Breast epithelium (tissue), 4 donors: ENCODE measurements around the gene SAMD10. TPM values are rescaled to one million over a fixed set of nuclear protein-coding genes. Genes with fewer than 3 reads are reported as not detected.

Experiments
- DNase-seq, 2 donors: peaks; one replicate each; pipeline ENCODE4 v3.0.0-alpha.2; 2019; ENCODE audit warnings: low spot score in 2 of 2
- H3K27ac ChIP-seq, 2 donors: fragments of 200-600 bp; sonication (generic) in 1 of 2; one replicate each; pipeline ENCODE4 v1.5.1; 2016 to 2019; ENCODE audit warnings: mild to moderate bottlenecking in 1 of 2
- H3K27me3 ChIP-seq, 2 donors: fragments of 200-600 bp; sonication (generic) in 1 of 2; one replicate each; pipeline versions ENCODE4 v1.5.1 to v1.6.0; 2017 to 2019; ENCODE audit warnings: control low read depth in 1 of 2, mild to moderate bottlenecking in 1 of 2
- H3K36me3 ChIP-seq: fragments of 200-600 bp; one replicate; pipeline ENCODE4 v1.5.1; 2019
- H3K4me1 ChIP-seq, 2 donors: fragments of 200-600 bp; sonication (generic); one replicate each; pipeline ENCODE4 v1.5.1; 2016 to 2019; ENCODE audit warnings: control low read depth in 1 of 2
- H3K4me3 ChIP-seq, 3 donors: fragments of 200-600 bp; sonication (generic); 1 replicate in 2 of 3; 2 replicates in 1 of 3; pipeline ENCODE4 v1.5.1; 2016 to 2019; ENCODE audit warnings: mild to moderate bottlenecking in 3 of 3, moderate library complexity in 2 of 3
- H3K9me3 ChIP-seq, 2 donors: fragments of 200-600 bp; sonication (generic) in 1 of 2; one replicate each; pipeline ENCODE4 v1.5.1; 2016 to 2019; ENCODE audit warnings: control low read depth in 1 of 2
- POLR2A ChIP-seq: fragments of 450-650 bp; IDR thresholded peaks from one replicate; pipeline ENCODE4 v1.6.1; 2016; ENCODE audit warnings: antibody characterized with exemption, mild to moderate bottlenecking, moderate library complexity
- POLR2AphosphoS5 ChIP-seq, 3 donors: sonication (generic); formaldehyde crosslinking; IDR thresholded peaks; one replicate each; pipeline ENCODE4 v1.6.1; 2017; ENCODE audit warnings: antibody characterized with exemption in 3 of 3
- intact Hi-C: fragments of 100-400 bp; cut with DNase I; formaldehyde crosslinking; loops from one replicate; pipeline ENCODE4 v1.15.1; 2023; ENCODE audit warnings: low total_unique reads
- total RNA-seq, 3 donors: library from RNA; depleted of rRNA; stranded (reverse); fragments of >200 nt; gene quantifications; one replicate each; pipeline ENCODE4 v1.1.0, GENCODE V29; 2016
- TF ChIP-seq, protein P1 (sequence below), 3 donors: fragments of 450-650 bp; IDR thresholded peaks; one replicate each; pipeline ENCODE4 v1.5.1; 2016 to 2017; ENCODE audit warnings: antibody characterized with exemption in 3 of 3, mild to moderate bottlenecking in 3 of 3, moderate library complexity in 3 of 3

The SAMD10 gene
- total RNA-seq, 3 donors from 2014 or later: 0.96 to 3.3 (median 2.8) TPM

DNA sequence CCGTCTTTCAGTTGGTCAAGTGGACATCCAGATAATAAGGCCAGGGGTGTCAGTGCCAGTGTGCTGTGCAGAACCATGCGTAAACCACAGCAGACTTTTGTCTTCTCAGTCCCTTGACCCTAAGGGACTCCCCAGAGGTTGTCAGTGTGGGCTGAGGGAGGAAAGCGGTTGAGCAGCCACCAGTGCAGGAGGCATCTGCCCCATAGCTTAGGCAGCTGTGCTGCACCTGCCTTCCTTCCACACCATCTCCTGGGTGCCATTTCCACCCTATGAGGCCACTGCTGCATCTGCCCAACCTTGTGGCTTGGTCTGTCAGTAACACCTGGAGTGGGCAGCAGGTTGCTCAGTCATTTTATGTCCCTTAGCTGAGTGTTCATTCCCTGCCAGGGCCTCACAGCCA is 27.5 kb upstream of the SAMD10 start:
- no peak overlapping the region for H3K4me3 ChIP-seq
- H3K9me3 ChIP-seq: no peaks in the 10 kb centered on the region
- H3K27ac ChIP-seq: no peak overlapping the region
- intact Hi-C loops: no loop called here
- H3K4me1 ChIP-seq: no peaks in the 10 kb centered on the region
- H3K36me3 ChIP-seq: peaks cover 4% of the 10 kb centered on the region
- TF ChIP-seq POLR2A (no peak), POLR2AphosphoS5 (IDR thresholded peaks at IDR 0.05) (no peak)
- TF ChIP-seq, protein P1, sequence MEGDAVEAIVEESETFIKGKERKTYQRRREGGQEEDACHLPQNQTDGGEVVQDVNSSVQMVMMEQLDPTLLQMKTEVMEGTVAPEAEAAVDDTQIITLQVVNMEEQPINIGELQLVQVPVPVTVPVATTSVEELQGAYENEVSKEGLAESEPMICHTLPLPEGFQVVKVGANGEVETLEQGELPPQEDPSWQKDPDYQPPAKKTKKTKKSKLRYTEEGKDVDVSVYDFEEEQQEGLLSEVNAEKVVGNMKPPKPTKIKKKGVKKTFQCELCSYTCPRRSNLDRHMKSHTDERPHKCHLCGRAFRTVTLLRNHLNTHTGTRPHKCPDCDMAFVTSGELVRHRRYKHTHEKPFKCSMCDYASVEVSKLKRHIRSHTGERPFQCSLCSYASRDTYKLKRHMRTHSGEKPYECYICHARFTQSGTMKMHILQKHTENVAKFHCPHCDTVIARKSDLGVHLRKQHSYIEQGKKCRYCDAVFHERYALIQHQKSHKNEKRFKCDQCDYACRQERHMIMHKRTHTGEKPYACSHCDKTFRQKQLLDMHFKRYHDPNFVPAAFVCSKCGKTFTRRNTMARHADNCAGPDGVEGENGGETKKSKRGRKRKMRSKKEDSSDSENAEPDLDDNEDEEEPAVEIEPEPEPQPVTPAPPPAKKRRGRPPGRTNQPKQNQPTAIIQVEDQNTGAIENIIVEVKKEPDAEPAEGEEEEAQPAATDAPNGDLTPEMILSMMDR (IDR thresholded peaks at IDR 0.05): no peak
- no peaks in the 10 kb centered on the region for H3K27me3 ChIP-seq
- no peak for DNase-seq

DNA sequence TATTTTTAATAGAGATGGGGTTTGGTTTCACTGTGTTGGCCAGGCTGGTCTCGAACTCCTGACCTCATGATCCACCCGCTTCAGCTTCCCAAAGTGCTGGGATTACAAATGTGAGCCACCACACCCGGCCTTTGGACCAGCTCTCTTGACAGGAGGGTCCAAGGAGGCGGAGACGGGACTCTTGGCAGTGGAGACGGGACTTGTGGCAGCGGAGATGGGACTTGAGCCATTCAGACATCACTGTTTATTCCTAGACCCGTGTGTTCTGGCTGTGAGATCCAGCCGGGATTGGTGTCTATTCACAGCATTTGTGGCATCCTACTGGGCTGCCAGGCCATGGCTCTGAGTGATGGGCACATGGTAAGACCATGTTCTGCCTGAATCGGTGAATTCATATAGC is 27.0 kb upstream of the SAMD10 start:
- no peak overlapping the region for H3K27ac ChIP-seq
- no peak overlapping the region for H3K4me3 ChIP-seq
- no peaks in the 10 kb centered on the region for H3K9me3 ChIP-seq
- DNase-seq: no peak
- H3K36me3 ChIP-seq: peaks cover 4% of the 10 kb centered on the region
- H3K4me1 ChIP-seq: no peaks in the 10 kb centered on the region
- intact Hi-C loops: no loop called here
- no peaks in the 10 kb centered on the region for H3K27me3 ChIP-seq
- TF ChIP-seq, protein P1 (IDR thresholded peaks at IDR 0.05): no peak
- TF ChIP-seq POLR2AphosphoS5 (IDR thresholded peaks at IDR 0.05) (no peak), POLR2A (no peak)

DNA sequence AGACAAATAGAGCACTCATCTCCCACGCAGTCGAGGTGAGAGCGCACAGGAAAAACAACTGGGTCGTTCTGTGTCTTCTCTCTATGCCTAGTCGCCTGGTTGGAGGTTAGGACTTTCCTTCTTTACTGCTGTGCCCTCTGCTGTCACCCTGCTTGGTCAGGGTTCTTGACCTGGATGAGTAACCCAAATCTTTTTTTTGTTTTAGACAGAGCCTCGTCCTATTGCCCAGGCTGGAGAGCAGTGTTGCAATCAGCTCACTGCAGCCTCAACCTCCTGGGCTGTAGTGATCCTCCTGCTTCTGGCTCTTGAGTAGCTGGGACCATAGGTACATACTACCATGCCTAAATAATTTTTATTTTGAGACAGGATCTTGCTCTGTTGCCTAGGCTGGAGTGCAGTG is 26.0 kb upstream of the SAMD10 start:
- TF ChIP-seq, protein P1 (IDR thresholded peaks at IDR 0.05): no peak
- TF ChIP-seq POLR2AphosphoS5 (IDR thresholded peaks at IDR 0.05): no peak
- TF ChIP-seq POLR2A: no peak
- no peaks in the 10 kb centered on the region for H3K36me3 ChIP-seq
- no peak overlapping the region for H3K4me3 ChIP-seq
- H3K27me3 ChIP-seq: no peaks in the 10 kb centered on the region
- no peak for DNase-seq
- H3K9me3 ChIP-seq: no peaks in the 10 kb centered on the region
- H3K4me1 ChIP-seq: no peaks in the 10 kb centered on the region
- intact Hi-C loops: no loop called here
- no peak overlapping the region for H3K27ac ChIP-seq

DNA sequence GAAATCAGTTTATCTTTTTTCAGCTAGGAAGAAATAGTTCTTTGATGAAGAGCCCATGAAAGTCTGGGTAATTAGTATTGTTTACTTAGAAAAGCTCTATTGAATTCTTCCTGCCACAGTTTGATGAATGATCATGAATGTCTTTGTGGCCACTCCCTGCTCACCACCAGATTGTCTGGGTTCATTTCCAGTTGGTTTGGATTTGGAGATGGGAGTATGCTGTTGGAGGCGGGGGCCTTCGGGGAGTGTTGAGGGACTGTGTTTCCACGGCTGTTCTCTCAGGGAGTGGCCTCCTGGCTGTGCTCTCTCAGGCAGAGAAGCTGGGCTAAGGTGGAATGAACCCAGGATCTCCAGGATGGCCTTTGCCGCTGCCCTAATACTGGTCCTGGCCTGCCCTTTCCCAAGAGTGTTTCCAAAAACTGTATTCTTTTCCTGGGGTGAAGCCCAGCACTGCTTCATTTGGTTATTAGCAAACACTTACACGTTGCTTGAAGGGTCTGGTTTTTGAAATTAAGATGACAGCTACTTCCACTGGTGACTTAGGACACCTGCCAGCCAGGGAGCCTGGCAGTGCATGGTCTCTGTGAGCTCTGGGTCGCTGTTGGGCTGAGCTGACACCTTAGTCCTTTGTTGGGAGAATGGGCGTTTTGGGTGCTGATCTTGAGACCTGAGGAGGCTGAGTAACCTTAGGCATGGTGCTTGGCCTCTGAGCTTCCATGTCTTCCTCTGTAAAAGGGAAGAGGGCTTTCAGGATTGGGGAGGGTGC is 24.7 kb upstream of the SAMD10 start:
- Histone ChIP-seq H3K27ac (no peak overlapping the region), H3K9me3 (no peaks in the 10 kb centered on the region), H3K36me3 (peaks cover 5% of the 10 kb centered on the region), H3K4me1 (no peaks in the 10 kb centered on the region), H3K27me3 (no peaks in the 10 kb centered on the region), H3K4me3 (no peak overlapping the region)
- no peak for TF ChIP-seq POLR2AphosphoS5 (IDR thresholded peaks at IDR 0.05)
- TF ChIP-seq, protein P1 (IDR thresholded peaks at IDR 0.05): no peak
- TF ChIP-seq POLR2A: no peak
- intact Hi-C loops: no loop called here
- no peak for DNase-seq

DNA sequence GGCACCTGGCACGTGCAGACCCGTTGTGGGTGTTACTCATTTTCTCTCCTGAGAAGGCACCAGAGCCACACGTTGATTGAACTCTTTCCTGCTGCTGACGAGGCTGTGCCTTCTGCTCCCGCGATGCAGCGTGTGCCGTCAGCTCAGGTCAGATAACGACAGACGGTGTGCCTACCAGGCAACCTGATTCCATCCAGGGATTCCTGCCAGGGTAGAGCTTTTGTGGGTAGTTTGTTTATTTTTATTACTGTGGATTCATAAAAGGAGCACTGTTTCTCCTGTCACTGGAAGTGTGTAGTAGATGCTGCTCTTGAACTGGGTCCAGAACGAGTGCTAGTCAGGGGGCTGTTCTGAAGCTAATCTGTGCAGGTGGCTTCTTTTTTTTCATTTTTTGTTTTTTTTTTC is 22.2 kb upstream of the SAMD10 start:
- H3K4me3 ChIP-seq: no peak overlapping the region
- H3K4me1 ChIP-seq: no peaks in the 10 kb centered on the region
- H3K36me3 ChIP-seq: peaks cover 5% of the 10 kb centered on the region
- intact Hi-C loops: no loop called here
- DNase-seq: no peak
- TF ChIP-seq, protein P1 (IDR thresholded peaks at IDR 0.05): no peak
- TF ChIP-seq POLR2A (no peak), POLR2AphosphoS5 (IDR thresholded peaks at IDR 0.05) (no peak)
- H3K27ac ChIP-seq: no peak overlapping the region
- no peaks in the 10 kb centered on the region for H3K27me3 ChIP-seq
- no peaks in the 10 kb centered on the region for H3K9me3 ChIP-seq
